Trophoblast cell (in vitro differentiated cells and primary cell): ENCODE results near the gene CEBPE.

Experiments used
- DNase-seq, 2 donors: peaks; one replicate each; pipeline ENCODE4 v3.0.0-alpha.2; 2016
- H2AFZ ChIP-seq: 2 replicates; pipeline ENCODE4 v1.6.1; 2013; ENCODE audit warnings: low read length, moderate library complexity, mild to moderate bottlenecking; ENCODE audit not compliant: insufficient read depth, poor library complexity
- H2AK5ac ChIP-seq: 2 replicates; pipeline ENCODE4 v1.6.1; 2013; ENCODE audit warnings: mild to moderate bottlenecking, low read length
- H2BK120ac ChIP-seq: 2 replicates; pipeline ENCODE4 v1.6.1; 2013; ENCODE audit warnings: low read length, mild to moderate bottlenecking, moderate library complexity; ENCODE audit not compliant: insufficient read depth, poor library complexity
- H2BK12ac ChIP-seq: 2 replicates; pipeline ENCODE4 v1.6.1; 2013; ENCODE audit warnings: mild to moderate bottlenecking, low read length, moderate library complexity
- H2BK5ac ChIP-seq: 2 replicates; pipeline ENCODE4 v1.6.1; 2013; ENCODE audit warnings: low read length, low read depth, moderate library complexity, mild to moderate bottlenecking; ENCODE audit not compliant: poor library complexity
- H3K14ac ChIP-seq: 2 replicates; pipeline ENCODE4 v1.6.1; 2013; ENCODE audit warnings: mild to moderate bottlenecking, low read length
- H3K18ac ChIP-seq: 2 replicates; pipeline ENCODE4 v1.6.1; 2013; ENCODE audit warnings: mild to moderate bottlenecking, low read length
- H3K23ac ChIP-seq: 2 replicates; pipeline ENCODE4 v1.6.1; 2013; ENCODE audit warnings: low read length
- H3K27ac ChIP-seq: 2 replicates; pipeline ENCODE4 v1.5.1; 2013; ENCODE audit warnings: low read depth, mild to moderate bottlenecking, inconsistent platforms, low read length, moderate library complexity
- H3K27me3 ChIP-seq: 2 replicates; pipeline ENCODE4 v1.6.1; 2013; ENCODE audit warnings: inconsistent platforms, mild to moderate bottlenecking, low read length, moderate library complexity; ENCODE audit not compliant: insufficient read depth
- H3K36me3 ChIP-seq, 2 experiments: 1 replicate in 1 of 2; 2 replicates in 1 of 2; pipeline ENCODE4 v1.6.1; 2013; ENCODE audit warnings: low read length in 2 of 2, mild to moderate bottlenecking in 2 of 2, moderate library complexity in 1 of 2; ENCODE audit not compliant: insufficient read depth in 2 of 2, control insufficient read depth in 1 of 2
- H3K4ac ChIP-seq: 2 replicates; pipeline ENCODE4 v1.6.1; 2013; ENCODE audit warnings: low read depth, mild to moderate bottlenecking, low read length, moderate library complexity
- H3K4me1 ChIP-seq, 2 experiments: 1 replicate in 1 of 2; 2 replicates in 1 of 2; pipeline ENCODE4 v1.6.1; 2013; ENCODE audit warnings: low read length in 2 of 2, mild to moderate bottlenecking in 2 of 2, moderate library complexity in 1 of 2; ENCODE audit not compliant: insufficient read depth in 2 of 2, control insufficient read depth in 1 of 2
- H3K4me2 ChIP-seq: 2 replicates; pipeline ENCODE4 v1.6.1; 2013; ENCODE audit warnings: inconsistent platforms, mild to moderate bottlenecking, low read length, moderate library complexity
- H3K4me3 ChIP-seq: 2 replicates; pipeline ENCODE4 v1.5.1; 2013; ENCODE audit warnings: mild to moderate bottlenecking, low read depth, low read length, inconsistent platforms
- H3K79me1 ChIP-seq: one replicate; pipeline ENCODE4 v1.6.1; 2013; ENCODE audit warnings: low read length
- H3K79me2 ChIP-seq: 2 replicates; pipeline ENCODE4 v1.6.1; 2013; ENCODE audit warnings: low read length, mild to moderate bottlenecking; ENCODE audit not compliant: control insufficient read depth, insufficient read depth, poor library complexity
- H3K9ac ChIP-seq: 2 replicates; pipeline ENCODE4 v1.6.1; 2013; ENCODE audit warnings: mild to moderate bottlenecking, low read length
- H3K9me3 ChIP-seq: 2 replicates; pipeline ENCODE4 v1.6.1; 2013; ENCODE audit warnings: low read depth, mild to moderate bottlenecking, control low read depth, inconsistent platforms, low read length; ENCODE audit not compliant: insufficient read depth
- H4K12ac ChIP-seq: 2 replicates; pipeline ENCODE4 v1.6.1; 2013; ENCODE audit warnings: low read depth, mild to moderate bottlenecking, low read length, moderate library complexity
- H4K8ac ChIP-seq: 2 replicates; pipeline ENCODE4 v1.6.1; 2013; ENCODE audit warnings: low read depth, mild to moderate bottlenecking, low read length, moderate library complexity
- H4K91ac ChIP-seq: one replicate; pipeline ENCODE4 v1.6.1; 2013; ENCODE audit warnings: low read depth, mild to moderate bottlenecking, low read length, moderate library complexity
- WGBS: extraction: QIAGEN DNeasy Blood & Tissue Kit; methylation state at CpG from one replicate; pipeline ENCODE4 v1.1.7; 2013; ENCODE audit warnings: missing lambda C conversion rate; ENCODE audit not compliant: insufficient read length, insufficient coverage; ENCODE audit errors: extremely low coverage; 5-methylcytosine and 5-hydroxymethylcytosine counted together

The CEBPE gene

DNA sequence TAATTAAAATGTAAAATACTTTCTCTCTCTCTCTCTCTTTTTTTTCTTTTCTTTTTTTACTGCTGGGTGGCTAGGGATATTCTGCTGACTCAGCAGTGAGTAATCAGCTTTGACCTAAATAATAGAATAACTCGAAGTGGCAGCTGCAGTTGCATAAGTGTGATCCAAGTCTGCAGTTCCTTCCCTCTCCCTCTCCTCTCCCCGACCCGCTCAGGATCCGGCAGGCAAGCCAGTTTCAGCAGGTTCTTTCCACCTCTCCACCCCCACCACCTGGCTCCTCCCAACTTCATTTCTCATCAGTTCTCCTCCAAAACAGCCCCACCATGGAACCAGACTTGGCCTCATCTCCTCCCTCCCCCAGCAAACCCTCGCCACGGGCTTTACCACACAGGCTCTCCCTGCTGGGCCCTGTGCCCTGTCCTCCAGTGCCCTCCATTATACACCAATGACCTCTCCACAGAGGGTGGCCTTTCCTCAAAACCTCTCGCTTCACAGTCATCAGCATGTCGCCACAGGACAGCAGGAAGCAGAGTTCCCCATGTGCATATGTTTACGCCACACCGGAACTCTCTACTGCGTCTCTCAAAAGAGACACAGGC lies 42.0 kb upstream of the CEBPE start:
- no peak overlapping the region for H3K4ac ChIP-seq
- no CpG with 5 or more reads among the region's 11 CpGs for WGBS
- DNase-seq, result peak; percentile 33 to 62
- H3K36me3 ChIP-seq, result peaks cover 10 to 16% of the 10 kb centered on the region in 2 experiments
- no peaks in the 10 kb centered on the region for H3K27me3 ChIP-seq
- peaks cover 8 to 9% of the 10 kb centered on the region in 2 experiments for H3K4me1 ChIP-seq
- H4K8ac ChIP-seq, result peak overlapping the region; percentile 26
- H2BK5ac ChIP-seq, result no peak overlapping the region
- no peak overlapping the region for H3K27ac ChIP-seq
- H3K18ac ChIP-seq, result no peak overlapping the region
- H3K23ac ChIP-seq, result no peak overlapping the region
- no peak overlapping the region for H4K91ac ChIP-seq
- no peak overlapping the region for H3K4me3 ChIP-seq
- peak overlapping the region; percentile 18 for H3K4me2 ChIP-seq
- no peak overlapping the region for H3K14ac ChIP-seq
- H2BK120ac ChIP-seq, result no peak overlapping the region
- no peak overlapping the region for H3K9ac ChIP-seq
- H2AFZ ChIP-seq, result no peak overlapping the region
- H3K79me1 ChIP-seq, result no peaks in the 10 kb centered on the region
- H2AK5ac ChIP-seq, result no peak overlapping the region
- H4K12ac ChIP-seq, result no peak overlapping the region
- no peaks in the 10 kb centered on the region for H3K9me3 ChIP-seq
- H3K79me2 ChIP-seq, result peaks cover 2% of the 10 kb centered on the region
- H2BK12ac ChIP-seq, result peak overlapping the region; percentile 23

DNA sequence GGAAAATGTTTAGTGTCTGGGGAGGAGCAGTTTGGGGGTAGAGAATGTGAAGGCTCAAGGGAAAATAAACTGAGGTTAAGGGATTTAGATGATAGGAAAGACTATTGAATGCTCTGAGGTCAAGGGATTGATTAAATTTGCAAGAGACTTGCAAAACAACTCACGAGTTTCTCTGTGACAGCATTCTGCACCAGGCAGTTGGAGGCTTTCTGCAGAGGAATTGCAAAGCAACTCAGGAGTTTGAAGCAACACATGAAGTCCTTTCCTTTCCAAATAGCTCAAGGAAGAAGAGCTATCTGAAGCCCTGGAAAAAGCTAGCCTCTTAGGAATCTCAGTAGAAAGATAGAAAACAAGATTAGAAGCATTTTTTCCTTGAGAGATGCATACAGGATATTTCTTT lies 40.5 kb upstream of the CEBPE start:
- no peak overlapping the region for H3K23ac ChIP-seq
- H4K91ac ChIP-seq, result no peak overlapping the region
- H4K12ac ChIP-seq, result no peak overlapping the region
- peaks cover 3% of the 10 kb centered on the region for H3K79me1 ChIP-seq
- H3K27me3 ChIP-seq, result no peaks in the 10 kb centered on the region
- peak in 1 of 2 donors; percentile 71 for DNase-seq
- H3K18ac ChIP-seq, result no peak overlapping the region
- H3K4ac ChIP-seq, result no peak overlapping the region
- no peak overlapping the region for H4K8ac ChIP-seq
- H3K9me3 ChIP-seq, result no peaks in the 10 kb centered on the region
- H3K4me1 ChIP-seq, result peaks cover 11 to 18% of the 10 kb centered on the region in 2 experiments
- H3K4me2 ChIP-seq, result no peak overlapping the region
- H3K79me2 ChIP-seq, result peaks cover 2% of the 10 kb centered on the region
- no peak overlapping the region for H2BK5ac ChIP-seq
- no CpG with 5 or more reads among the region's 1 CpG for WGBS
- no peak overlapping the region for H2AFZ ChIP-seq
- H2AK5ac ChIP-seq, result no peak overlapping the region
- H3K9ac ChIP-seq, result no peak overlapping the region
- H3K36me3 ChIP-seq, result peaks cover 5 to 12% of the 10 kb centered on the region in 2 experiments
- no peak overlapping the region for H2BK12ac ChIP-seq
- H2BK120ac ChIP-seq, result no peak overlapping the region
- no peak overlapping the region for H3K4me3 ChIP-seq
- peak overlapping the region; percentile 18 for H3K27ac ChIP-seq
- H3K14ac ChIP-seq, result no peak overlapping the region

DNA sequence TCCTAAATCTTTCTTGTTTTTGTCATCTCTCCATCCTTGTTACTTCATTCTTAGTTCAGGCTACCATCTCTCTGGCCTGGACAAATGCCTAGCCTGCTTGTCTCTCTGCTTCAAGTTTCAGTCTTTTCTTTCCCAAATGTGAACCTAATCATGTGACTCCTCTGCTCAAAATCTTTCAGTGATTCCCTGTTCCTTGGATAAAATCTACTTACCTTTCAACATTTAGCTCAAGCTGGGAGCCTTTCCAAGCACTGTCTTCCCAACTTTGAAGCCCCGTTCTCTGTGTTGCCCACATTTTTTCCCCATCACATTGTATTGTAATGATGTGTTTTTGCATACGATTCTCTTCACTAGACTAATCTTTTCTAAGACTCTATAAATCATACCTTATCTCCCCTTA lies 39.7 kb upstream of the CEBPE start:
- Histone ChIP-seq H3K4ac (no peak overlapping the region), H3K79me2 (peaks cover 2% of the 10 kb centered on the region), H2BK12ac (no peak overlapping the region), H3K23ac (no peak overlapping the region), H3K18ac (no peak overlapping the region), H3K9ac (no peak overlapping the region), H4K12ac (no peak overlapping the region), H3K14ac (no peak overlapping the region), H3K27ac (no peak overlapping the region), H3K4me2 (no peak overlapping the region), H3K4me1 (peaks cover 19 to 24% of the 10 kb centered on the region in 2 experiments), H2AFZ (no peak overlapping the region), H3K4me3 (no peak overlapping the region), H2BK120ac (no peak overlapping the region), H4K8ac (no peak overlapping the region), H3K79me1 (peaks cover 10% of the 10 kb centered on the region), H4K91ac (no peak overlapping the region), H3K36me3 (peaks cover 5 to 19% of the 10 kb centered on the region in 2 experiments), H2BK5ac (no peak overlapping the region), H2AK5ac (no peak overlapping the region), H3K9me3 (no peaks in the 10 kb centered on the region), H3K27me3 (no peaks in the 10 kb centered on the region)
- DNase-seq, result no peak
- no CpG with 5 or more reads among the region's 2 CpGs for WGBS

DNA sequence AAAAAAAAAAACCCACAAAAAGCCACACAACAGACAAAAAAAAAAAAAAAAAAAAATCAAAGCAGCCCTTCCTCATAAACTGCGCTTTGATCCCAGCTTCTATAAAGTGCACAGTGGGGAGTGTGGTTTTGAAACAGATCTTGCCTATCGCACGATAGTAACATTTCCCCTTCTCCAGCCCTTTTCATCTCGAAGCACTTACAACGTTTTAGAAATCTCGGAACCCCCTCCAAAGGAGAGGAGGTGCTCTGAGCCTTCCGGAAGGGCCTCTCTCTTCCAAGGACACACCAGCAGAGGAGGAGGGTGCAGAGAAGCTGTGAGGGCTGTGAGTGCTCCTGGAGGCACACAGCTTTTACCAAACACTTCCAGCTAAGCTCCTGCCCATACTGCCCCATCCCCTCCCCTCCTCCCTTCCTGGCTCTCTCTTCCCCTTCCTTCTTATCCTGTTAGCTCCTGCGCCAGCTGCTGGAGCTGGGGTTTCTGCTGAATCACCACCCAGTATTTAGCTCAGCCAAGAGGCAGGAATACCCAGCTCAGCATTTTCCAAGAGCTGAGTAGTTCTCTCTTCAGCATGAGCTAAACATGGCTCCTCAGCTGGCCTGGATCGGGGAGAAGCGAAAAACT lies 36.0 kb upstream of the CEBPE start:
- H2BK120ac ChIP-seq, result no peak overlapping the region

More for the DNA sequence above, 36.0 kb upstream of the CEBPE start:
- Histone ChIP-seq H3K4me3 (no peak overlapping the region), H3K9me3 (no peaks in the 10 kb centered on the region), H3K18ac (no peak overlapping the region), H4K91ac (no peak overlapping the region), H3K27ac (no peak overlapping the region), H3K79me1 (peaks cover 12% of the 10 kb centered on the region), H2BK5ac (no peak overlapping the region), H3K79me2 (peaks cover 2% of the 10 kb centered on the region), H3K36me3 (peaks cover 3 to 11% of the 10 kb centered on the region in 2 experiments), H4K12ac (no peak overlapping the region), H3K4ac (no peak overlapping the region), H2AK5ac (no peak overlapping the region), H3K27me3 (no peaks in the 10 kb centered on the region), H3K4me2 (no peak overlapping the region), H4K8ac (peak overlapping the region; percentile 51), H3K9ac (no peak overlapping the region), H3K23ac (no peak overlapping the region), H2AFZ (peak overlapping the region; percentile 0), H3K4me1 (peaks cover 21 to 28% of the 10 kb centered on the region in 2 experiments), H2BK12ac (peak overlapping the region; percentile 21), H3K14ac (no peak overlapping the region)
- DNase-seq, result no peak
- no CpG with 5 or more reads among the region's 10 CpGs for WGBS
